ENCODE measurements around the gene PLEKHA8.

DNA sequence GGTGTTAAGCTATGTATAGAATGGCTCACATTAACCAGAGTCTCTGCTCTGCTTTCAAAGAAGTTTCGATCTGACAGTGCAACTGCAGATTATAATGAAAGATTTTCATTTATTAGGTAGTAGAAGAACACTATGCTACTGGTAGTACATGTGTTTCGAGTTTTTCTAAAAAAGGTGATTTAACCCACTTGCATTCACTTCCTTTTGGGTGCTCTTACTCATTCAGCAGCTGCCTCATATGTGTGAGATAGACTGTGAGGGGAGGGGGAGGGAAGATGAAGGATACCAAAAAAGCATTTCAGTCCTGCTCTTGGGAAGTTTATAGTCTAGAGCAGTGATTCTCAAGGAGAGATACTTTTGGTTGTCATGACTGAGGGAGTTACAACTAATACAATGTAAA is 20.4 kb downstream of the PLEKHA8 start:
- TF ChIP-seq, protein P1, sequence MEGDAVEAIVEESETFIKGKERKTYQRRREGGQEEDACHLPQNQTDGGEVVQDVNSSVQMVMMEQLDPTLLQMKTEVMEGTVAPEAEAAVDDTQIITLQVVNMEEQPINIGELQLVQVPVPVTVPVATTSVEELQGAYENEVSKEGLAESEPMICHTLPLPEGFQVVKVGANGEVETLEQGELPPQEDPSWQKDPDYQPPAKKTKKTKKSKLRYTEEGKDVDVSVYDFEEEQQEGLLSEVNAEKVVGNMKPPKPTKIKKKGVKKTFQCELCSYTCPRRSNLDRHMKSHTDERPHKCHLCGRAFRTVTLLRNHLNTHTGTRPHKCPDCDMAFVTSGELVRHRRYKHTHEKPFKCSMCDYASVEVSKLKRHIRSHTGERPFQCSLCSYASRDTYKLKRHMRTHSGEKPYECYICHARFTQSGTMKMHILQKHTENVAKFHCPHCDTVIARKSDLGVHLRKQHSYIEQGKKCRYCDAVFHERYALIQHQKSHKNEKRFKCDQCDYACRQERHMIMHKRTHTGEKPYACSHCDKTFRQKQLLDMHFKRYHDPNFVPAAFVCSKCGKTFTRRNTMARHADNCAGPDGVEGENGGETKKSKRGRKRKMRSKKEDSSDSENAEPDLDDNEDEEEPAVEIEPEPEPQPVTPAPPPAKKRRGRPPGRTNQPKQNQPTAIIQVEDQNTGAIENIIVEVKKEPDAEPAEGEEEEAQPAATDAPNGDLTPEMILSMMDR (IDR thresholded peaks at IDR 0.05), result no peak
- no peak for TF ChIP-seq POLR2A (IDR thresholded peaks at IDR 0.05)

All from tibial nerve (tissue), 3 donors.